ENCODE results near the gene TUBA8. TPM values are rescaled to one million over a fixed set of nuclear protein-coding genes. Genes with fewer than 3 reads are reported as not detected.

The TUBA8 gene
- total RNA-seq, 1 donor from 2014 or later: 5.6 TPM

- Histone ChIP-seq H3K27ac (no peak overlapping the region), H3K4me1 (peaks cover 1% of the 10 kb centered on the region), H3K27me3 (no peaks in the 10 kb centered on the region), H3K9me3 (no peaks in the 10 kb centered on the region), H3K4me3 (no peak overlapping the region), H3K36me3 (no peaks in the 10 kb centered on the region)
- TF ChIP-seq CTCF (IDR thresholded peaks at IDR 0.05) (no peak), POLR2AphosphoS5 (IDR thresholded peaks at IDR 0.05; ENCODE audit: insufficient read depth in 1 of 2, low read depth in 1 of 2) (no peak), POLR2A (IDR thresholded peaks at IDR 0.05) (no peak)
- intact Hi-C loops (cut with DNase I): no loop called here
- DNase-seq (ENCODE audit: extremely low spot score in 2 of 2): no peak
These were observed 6.0 kb downstream of the TUBA8 start for GRCh38 chr22:18116634-18117033.

GRCh38 chr22:18118345-18118915, 7.8 kb downstream of the TUBA8 start:
- H3K4me3 ChIP-seq: no peak overlapping the region
- H3K9me3 ChIP-seq: no peaks in the 10 kb centered on the region
- no peak for DNase-seq (ENCODE audit: extremely low spot score in 2 of 2)
- H3K4me1 ChIP-seq: no peaks in the 10 kb centered on the region
- no peak overlapping the region for H3K27ac ChIP-seq
- H3K36me3 ChIP-seq: no peaks in the 10 kb centered on the region
- TF ChIP-seq POLR2AphosphoS5 (IDR thresholded peaks at IDR 0.05; ENCODE audit: insufficient read depth in 1 of 2, low read depth in 1 of 2) (no peak), POLR2A (IDR thresholded peaks at IDR 0.05) (no peak), CTCF (IDR thresholded peaks at IDR 0.05) (no peak)
- no peaks in the 10 kb centered on the region for H3K27me3 ChIP-seq
- intact Hi-C loops (cut with DNase I): no loop called here

- intact Hi-C loops (cut with DNase I): no loop called here
- Histone ChIP-seq H3K4me3 (no peak overlapping the region), H3K9me3 (no peaks in the 10 kb centered on the region), H3K27me3 (no peaks in the 10 kb centered on the region), H3K36me3 (no peaks in the 10 kb centered on the region), H3K27ac (no peak overlapping the region), H3K4me1 (no peaks in the 10 kb centered on the region)
- TF ChIP-seq POLR2AphosphoS5 (IDR thresholded peaks at IDR 0.05; ENCODE audit: insufficient read depth in 1 of 2, low read depth in 1 of 2) (no peak), CTCF (IDR thresholded peaks at IDR 0.05) (no peak), POLR2A (IDR thresholded peaks at IDR 0.05) (no peak)
- DNase-seq (ENCODE audit: extremely low spot score in 2 of 2): no peak
These were observed 9.0 kb downstream of the TUBA8 start for GRCh38 chr22:18119409-18120110.

GRCh38 chr22:18120857-18121256, 10.2 kb downstream of the TUBA8 start:
- Histone ChIP-seq H3K27me3 (no peaks in the 10 kb centered on the region), H3K9me3 (no peaks in the 10 kb centered on the region), H3K27ac (no peak overlapping the region), H3K4me1 (no peaks in the 10 kb centered on the region), H3K36me3 (no peaks in the 10 kb centered on the region), H3K4me3 (no peak overlapping the region)
- intact Hi-C loops (cut with DNase I): no loop called here
- TF ChIP-seq POLR2A (IDR thresholded peaks at IDR 0.05) (no peak), CTCF (IDR thresholded peaks at IDR 0.05) (no peak)
- no peak for DNase-seq (ENCODE audit: extremely low spot score in 2 of 2)

GRCh38 chr22:18121506-18121905, 10.9 kb downstream of the TUBA8 start:
- no peaks in the 10 kb centered on the region for H3K36me3 ChIP-seq
- no peak overlapping the region for H3K27ac ChIP-seq
- no peaks in the 10 kb centered on the region for H3K9me3 ChIP-seq
- TF ChIP-seq POLR2A (IDR thresholded peaks at IDR 0.05): no peak
- no peak for TF ChIP-seq CTCF (IDR thresholded peaks at IDR 0.05)
- no peak for TF ChIP-seq POLR2AphosphoS5 (IDR thresholded peaks at IDR 0.05; ENCODE audit: insufficient read depth in 1 of 2, low read depth in 1 of 2)
- H3K4me3 ChIP-seq: no peak overlapping the region
- no peaks in the 10 kb centered on the region for H3K27me3 ChIP-seq
- no peaks in the 10 kb centered on the region for H3K4me1 ChIP-seq
- DNase-seq (ENCODE audit: extremely low spot score in 2 of 2): no peak
- intact Hi-C loops (cut with DNase I): no loop called here

All from vagina (tissue), 2 donors.